8988T (cell line): Measurements from ENCODE around the gene SCYGR4.
"Not testable (repeated sequence)": the region's sequence is repeated elsewhere in the genome, so short reads cannot be mapped to it uniquely, and the experiment has no call there.

Source experiments
- DNase-seq: peaks from one replicate; pipeline ENCODE4 v3.0.0; 2011

SCYGR4 gene, protein sequence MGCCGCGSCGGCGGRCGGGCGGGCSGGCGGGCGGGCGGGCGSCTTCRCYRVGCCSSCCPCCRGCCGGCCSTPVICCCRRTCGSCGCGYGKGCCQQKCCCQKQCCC

DNA sequence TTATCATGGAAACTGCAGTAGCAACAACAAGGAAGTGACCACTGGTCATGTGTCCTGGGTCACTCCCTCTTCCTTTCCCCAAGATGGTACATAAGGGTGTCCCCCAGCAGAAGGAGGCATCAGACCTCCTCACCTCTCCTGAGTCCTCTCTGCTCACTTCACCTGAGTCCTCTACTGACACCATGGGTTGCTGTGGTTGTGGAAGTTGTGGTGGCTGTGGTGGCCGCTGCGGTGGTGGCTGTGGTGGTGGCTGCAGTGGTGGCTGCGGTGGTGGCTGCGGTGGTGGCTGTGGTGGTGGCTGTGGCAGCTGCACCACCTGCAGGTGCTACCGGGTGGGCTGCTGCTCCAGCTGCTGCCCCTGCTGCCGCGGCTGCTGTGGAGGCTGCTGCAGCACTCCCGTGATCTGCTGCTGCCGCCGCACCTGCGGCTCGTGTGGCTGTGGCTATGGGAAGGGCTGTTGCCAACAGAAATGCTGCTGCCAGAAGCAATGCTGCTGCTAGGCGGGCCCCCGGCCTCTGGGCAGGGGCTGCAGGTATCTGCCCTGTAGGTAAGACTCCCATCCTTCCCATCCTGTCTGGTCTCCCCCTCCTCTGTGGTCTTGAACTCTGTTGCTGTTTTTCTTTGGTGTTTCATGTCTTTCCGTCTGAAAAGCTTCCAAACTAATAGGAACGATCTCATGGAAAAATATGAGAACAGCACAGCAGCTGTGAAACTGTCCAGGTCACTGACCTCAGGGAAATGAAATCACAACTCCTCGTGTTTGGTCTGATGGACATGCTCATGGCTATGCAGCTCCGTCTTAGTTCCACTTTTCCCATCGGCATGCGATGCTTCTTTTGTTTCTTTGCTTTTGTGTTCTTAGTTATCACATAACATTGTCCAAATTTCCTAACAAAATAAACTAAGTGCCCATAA, at the start of gene SCYGR4:
Gene SCYGR4, plus strand, starts transcription at position 183 of the 915 bp plus-strand sequence. Its CDS starts 0 bp downstream, at position 183.
- DNase-seq: no peak

DNA sequence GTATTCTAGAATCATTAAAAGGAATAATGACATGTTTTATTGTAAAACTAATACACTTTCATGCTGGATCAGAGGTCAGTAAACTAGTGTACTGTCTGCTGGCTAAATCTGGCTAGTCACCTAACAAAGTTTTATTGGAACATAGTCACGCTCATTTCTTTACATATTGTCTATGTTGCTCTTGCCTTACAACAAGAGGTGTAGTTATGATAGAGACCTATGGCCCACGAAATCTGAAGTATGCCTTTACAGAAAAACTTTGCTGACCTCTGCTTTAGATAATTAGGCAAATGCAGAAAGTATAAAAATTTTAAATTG, 48.5 kb upstream of the SCYGR4 start:
- no peak for DNase-seq

DNA sequence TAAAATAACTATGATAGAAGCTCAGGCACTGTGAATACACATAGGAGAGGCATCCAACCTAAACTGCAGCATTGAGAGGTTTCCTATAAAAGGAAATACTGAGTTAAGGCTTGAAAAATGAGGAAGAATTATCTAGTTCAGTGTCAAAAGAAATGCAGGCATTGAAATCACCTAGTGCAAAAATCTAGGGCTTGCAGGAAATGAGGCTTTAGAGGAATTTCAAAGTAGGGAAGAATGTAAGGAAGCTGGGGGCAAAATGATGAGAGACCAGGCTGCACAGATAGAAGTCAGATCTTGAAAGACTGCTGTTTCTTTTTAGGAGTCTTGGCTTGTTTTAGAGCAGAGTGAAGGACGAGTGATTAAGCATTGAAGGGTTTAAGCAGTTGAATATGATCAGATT, 46.7 kb upstream of the SCYGR4 start:
- no peak for DNase-seq

DNA sequence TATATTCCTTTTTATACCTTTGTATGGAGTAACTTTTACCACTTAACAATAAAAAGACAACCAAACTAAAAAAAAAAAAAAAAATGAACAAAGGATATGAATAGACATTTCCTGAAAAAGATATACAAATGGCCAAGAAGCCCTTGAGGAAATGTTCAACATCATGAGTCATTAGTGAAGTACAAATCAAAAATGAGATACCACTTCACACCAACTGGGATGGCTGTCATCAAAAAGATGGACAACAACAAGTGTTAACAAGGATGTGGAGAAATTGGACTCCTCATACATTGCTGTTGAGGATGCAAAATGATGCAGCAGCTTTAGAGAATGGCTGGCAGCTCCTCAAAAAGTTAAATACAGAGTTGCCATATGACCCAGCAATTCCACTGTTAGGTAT, 41.2 kb upstream of the SCYGR4 start:
- DNase-seq: no peak

DNA sequence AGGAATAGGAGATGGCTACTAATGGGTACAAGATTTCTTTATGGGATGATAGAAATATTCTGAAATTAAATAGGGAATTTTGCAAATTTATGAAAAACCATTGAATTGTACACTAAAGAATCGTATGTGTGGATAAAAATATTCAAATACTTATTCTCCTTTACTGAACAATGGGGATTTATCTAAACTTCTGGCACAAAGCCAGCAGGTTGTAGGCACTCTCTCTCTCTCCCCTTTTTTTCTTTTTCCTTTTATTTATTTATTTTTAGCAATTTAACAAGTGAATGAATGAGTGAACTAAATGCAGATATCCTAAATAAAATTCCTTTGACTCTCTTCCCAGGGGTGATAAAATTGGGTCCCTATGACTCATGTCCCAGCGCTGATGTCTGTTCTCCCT, 40.5 kb upstream of the SCYGR4 start:
- DNase-seq: no peak

DNA sequence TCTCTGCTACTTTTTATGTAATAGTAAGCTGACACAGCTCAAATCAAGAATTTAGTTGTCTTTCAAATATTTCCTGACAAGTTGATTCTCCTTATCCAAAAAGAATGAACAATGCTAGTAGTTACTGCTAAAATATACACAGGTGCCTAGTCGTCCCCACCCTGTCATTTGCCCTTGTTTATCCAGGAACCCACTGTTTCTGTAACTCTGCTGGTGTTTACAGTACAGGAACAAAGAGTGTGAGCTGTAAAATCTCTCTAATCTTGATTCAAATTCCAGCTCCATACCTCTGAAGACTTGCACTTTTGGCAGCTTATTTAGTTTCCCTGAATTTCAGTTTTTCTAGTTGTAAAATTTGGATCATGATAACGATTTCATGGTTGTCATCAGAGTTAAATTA, 39.7 kb upstream of the SCYGR4 start:
- no peak for DNase-seq

DNA sequence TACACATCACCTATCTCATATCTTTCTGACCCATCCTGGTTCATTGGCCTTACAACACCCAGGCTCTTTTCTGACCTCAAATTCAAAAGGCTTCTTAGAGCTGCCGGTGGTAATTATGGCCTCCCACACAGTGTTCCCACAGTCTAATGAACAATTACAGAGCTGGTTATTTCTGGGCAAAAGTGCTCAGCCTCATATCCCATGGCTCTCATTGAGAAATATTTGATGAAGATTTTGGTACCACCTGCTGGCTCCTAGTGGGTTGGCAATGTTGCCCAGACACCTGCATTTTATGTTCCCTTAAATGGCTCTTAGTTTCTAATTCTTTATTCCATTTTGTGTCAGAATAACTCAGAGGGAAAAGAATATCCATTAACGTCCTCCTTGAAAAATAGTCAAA, 38.7 kb upstream of the SCYGR4 start:
- DNase-seq: no peak

DNA sequence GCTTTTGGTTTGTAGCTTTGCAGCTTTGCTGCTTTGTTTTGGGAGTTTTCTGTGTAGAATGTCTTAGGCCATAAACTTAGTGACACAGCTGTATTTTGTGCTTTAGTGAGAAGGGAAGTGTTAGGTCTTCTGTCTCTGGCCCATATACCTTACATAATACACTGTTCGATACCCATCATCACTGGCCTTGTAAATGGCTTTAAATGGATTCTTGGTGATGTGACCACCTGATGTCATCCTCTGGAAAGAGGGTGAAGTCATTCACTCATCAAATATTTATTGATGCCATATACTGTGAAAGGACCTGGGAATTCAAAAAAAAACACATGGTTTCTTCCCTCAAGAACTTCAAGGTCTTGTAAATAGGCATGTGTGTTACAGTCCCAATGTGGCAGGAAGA, 37.5 kb upstream of the SCYGR4 start:
- DNase-seq: no peak

DNA sequence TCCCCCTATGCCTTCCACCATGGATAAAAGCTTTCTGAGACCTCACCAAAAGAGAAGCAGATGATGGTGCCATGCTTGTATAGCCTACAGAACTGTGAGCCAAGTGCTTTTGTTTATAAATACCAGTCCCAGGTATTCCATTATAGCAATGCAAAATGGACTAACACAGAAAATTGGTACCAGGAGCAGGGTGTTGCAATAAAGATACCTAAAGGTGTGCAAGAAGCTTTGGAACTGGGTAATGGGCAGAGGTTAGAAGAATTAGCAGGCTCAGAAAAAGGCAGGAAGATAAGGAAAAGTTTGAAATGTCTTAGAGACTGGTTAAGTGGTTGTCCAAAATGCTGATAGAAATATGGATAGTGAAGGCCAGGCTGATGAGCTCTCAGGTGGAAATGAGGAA, 34.9 kb upstream of the SCYGR4 start:
- DNase-seq: no peak

DNA sequence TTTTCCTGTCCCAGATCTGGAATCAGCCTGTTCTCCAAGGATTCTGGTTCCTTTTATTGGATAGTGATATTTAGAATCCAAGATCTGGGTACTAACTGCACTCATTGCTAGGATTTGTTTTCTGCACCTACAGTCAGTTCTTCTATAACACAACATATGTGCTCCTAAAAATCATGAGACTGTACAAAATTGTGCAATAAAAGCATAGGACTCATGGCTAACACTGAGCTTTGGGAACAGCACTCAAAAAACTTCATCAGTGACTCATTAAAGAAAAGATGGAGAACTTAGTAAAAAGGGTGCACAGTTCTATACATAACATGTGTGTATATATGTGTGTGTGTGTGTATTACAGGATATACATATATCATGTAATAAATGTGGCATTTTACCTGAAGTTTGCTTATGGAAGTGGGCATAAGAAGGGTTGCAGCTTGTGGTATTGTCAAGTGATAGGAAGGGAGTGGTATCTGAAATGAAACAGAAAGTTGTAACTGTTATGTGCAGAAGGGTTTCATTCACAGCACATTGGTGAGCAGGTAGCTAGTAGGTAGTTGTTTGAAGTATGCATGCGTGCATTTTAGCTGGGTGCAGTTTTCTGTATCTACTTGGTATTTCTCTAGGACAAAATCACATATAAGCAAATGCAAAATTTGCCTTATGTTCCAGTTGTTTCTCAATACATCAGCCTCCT, 24.5 kb upstream of the SCYGR4 start:
- DNase-seq: no peak

DNA sequence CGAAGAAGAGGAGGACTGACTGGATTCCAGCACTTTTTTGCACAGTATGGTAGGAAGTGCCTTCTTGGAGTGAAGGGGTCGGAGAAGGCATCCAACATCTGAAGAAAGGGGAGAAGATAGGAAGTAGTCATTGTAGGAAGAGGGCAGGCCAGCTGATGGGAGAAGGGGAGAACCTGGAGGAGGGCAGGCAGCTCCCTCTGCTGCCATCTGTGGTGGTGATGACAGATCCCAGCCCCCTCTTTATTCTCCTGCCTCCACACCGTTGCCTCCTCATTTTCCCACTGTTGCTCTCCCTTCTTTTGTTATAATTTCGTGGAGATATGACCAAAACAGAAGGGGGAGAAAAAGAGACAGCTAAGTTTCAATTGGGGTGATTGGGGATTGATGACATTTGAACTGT, 21.5 kb upstream of the SCYGR4 start:
- DNase-seq: no peak

DNA sequence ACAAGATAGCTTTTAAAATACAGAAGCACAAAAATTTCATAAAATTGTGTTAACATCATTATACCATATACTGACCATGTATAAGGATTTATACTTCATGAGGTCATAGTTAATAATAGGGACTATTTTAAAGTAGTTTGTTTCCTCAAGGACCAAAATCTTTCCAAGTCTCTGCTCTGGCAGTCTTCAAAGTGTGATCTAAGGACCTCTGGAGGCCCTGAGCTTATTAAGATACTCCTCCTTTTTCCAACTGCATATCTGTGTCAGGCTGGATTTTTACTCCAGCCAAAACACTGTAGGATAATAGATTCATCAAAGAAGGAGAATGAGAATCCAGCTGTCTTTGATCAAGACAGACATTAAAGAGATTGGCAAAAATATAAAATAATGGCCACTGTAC, 20.3 kb upstream of the SCYGR4 start:
- no peak for DNase-seq

DNA sequence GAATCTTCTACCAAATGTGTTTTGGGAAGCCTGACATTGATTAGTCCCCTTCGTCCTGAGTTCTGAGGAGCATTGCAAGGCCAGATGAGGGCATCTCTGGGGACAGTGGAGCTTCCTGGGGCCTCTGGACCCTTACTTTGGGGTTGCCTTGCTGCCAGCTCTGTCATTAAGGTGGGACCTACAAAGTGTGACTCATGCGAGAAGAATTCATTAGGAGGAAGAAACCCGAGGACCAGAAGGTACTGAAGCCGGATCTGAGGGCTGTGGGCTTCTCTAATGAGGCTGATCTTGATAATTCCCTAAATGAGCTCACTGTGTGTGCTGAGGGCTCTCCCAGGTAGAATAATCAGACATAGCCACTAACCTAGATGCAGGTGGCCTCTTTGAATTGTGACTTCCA, 19.3 kb upstream of the SCYGR4 start:
- no peak for DNase-seq

DNA sequence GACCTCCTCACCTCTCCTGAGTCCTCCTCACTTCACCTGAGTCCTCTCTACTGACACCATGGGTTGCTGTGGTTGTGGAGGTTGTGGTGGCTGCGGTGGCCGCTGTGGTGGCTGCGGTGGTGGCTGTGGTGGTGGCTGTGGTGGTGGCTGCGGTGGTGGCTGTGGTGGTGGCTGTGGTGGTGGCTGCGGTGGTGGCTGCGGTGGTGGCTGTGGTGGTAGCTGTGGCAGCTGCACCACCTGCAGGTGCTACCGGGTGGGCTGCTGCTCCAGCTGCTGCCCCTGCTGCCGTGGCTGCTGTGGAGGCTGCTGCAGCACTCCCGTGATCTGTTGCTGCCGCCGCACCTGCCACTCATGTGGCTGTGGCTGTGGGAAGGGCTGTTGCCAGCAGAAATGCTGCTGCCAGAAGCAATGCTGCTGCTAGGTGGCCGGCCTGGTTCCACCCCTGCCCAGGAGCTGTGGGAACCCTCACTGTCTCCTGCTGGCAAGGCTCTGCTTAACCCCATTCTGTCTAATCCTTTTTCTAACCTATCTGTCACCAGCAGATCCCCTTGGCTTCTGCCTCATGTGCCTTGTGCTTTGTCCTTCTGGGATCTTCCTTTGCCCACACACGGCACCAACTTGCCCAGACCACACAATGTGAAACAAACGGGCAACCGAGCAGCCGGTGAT, 18.3 kb upstream of the SCYGR4 start, which contains the start of gene SCYGR2:
Gene SCYGR2, plus strand, starts transcription at position 59 of the 669 bp plus-strand sequence. Its CDS starts 0 bp downstream, at position 59.
- not testable (repeated sequence) for DNase-seq

DNA sequence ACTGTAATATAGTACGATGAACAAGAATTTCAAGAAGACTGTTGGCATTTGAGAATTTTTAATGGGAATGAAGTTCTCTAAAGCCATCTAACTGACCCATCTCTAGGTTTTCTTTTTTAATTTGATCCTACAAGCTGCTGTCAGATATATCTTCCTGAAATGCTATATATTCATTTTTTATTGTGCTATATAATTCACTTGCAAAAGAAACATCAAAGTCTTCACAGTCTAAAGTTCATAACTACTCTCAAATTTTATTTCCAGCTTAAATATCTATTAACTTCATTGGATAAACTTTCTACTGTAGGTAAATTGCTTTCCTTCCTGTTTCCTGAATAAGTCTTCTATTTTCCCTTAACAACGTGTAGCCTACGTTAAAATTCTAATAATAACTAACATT, 14.9 kb upstream of the SCYGR4 start:
- DNase-seq: no peak

DNA sequence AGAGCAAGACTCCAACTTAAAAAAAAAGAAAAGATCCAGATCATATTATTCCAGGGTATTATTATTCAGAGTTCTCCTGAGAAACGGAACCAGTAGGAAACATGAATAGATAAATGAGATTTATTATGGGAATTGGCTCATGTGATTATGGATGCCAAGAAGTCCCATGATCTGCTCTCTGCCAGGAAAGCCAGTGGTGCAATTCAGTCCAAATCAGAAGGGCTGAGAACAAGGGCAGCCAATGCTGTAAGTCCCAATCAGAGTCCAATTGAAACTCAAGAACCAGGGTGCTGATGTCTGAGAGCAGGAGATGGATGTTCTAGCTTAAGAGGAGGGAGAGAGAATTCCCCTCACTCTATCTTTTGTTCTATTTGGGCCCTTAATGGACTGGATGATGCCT, 10.8 kb upstream of the SCYGR4 start:
- DNase-seq: no peak

DNA sequence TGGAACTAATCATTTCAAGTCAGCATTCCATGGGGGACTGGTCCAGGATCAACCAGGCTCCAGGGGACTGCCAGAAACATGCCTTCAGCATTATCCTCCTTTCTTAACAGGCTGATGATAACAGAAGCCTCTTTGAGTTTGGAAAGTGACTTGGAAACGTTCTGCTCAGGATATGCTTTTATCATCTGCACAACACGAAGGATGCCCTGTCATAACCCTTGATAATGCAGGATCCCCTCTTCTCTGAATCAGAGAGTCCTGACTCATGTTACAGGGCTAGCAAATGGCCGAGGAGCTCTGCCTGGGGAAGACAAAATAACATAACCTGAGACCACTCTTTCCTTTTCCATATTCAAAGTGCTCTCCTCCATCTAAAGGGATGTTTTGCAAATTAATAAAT, 9.4 kb upstream of the SCYGR4 start:
- no peak for DNase-seq

DNA sequence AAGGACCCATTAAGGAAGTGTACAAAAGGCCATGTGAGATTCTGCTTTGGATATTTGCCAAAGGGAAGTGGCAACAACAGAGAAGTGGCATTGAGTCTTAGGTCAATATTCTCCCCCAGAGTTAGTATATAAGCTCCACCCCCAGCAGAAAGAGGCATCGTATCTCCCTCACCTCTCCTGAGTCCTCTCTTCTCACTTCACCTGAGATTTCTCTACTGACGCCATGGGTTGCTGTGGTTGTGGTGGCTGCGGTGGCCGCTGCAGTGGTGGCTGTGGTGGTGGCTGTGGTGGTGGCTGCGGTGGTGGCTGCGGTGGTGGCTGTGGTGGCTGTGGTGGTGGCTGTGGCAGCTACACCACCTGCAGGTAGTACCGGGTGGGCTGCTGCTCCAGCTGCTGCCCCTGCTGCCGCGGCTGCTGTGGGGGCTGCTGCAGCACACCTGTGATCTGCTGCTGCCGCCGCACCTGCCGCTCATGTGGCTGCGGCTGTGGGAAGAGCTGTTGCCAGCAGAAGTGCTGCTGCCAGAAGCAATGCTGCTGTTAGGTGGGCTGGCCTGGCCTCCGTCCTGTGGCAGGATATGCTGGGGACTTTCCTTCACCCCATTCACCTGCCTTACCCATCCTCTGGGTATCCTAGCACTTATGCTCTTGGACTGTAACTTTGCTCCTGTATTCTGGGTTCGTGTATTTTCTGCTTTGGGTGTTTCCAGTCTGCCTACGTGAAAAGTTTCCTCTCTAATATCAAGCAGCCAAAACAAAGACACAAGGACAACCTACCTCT, 8.5 kb upstream of the SCYGR4 start:
- no peak for DNase-seq

DNA sequence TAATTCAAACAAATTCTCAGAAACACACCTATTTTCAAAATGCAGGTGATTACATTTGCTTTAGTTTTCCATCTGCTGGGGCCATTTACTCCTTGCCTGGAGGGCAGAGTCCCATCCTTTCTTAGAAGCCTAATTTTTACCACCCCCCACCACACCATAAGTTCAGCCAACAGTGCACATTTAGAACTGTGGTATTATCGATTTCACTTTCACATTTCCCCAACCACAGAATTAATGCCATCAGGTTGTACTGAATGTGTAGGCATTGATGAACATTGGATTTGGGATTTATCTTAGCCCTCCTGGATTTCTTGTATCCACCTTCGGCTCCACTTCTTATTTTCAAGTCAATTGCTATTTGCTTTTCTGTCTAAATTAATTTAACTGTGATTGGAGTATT, 7.2 kb upstream of the SCYGR4 start:
- no peak for DNase-seq

DNA sequence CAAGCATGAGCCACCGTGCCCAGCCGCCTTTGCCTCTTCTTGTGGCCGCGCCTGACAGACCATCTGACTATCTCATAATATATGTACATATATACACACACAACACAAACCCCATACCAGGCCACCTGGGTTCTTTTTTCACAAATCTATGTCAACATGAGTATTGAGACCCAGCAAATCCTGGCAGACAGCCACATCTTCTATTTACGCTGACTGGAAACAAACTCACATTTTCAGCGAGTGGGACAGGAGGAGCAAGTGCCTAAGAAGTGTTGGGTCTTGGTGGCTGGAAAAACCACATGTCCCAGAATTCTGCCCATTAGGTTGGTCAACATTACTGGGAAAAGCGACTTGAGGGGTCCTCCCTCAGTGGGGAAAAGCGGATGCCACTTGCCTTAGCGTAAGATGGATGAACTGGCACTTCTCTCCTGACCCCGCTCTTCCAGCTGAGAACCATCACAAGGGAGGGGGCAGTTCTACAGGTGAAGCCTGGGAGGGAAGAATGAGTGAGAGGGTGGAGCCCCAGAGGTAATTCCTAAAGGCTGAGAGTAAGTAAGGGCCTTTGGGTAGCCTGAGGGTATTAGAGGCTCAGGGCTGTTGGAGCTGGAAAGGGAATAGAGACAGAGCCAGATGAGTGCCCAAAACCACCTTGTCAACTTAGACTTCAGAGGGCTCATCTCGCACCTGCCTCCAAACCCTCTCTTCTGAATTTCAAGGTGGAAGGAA, 4.6 kb upstream of the SCYGR4 start:
- no peak for DNase-seq

DNA sequence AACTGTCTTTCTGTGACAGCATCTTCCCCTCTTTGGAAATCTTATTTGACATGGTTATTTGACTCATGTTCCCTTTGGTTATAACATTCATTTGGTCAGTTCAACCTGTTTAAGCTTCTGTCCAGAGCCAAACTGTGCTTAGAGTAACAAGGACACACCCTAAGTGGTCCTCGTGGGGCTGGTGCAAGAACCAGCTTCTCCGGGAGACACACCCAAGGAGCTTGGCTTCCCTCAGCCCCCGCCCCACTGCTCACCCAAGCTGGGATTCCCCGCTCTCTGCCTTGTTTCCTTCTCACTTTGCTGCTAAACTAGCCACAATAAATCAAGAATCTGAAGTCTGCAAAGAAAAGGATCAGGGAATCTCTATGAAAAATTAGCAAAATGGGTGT, 4.0 kb upstream of the SCYGR4 start:
- DNase-seq: no peak

DNA sequence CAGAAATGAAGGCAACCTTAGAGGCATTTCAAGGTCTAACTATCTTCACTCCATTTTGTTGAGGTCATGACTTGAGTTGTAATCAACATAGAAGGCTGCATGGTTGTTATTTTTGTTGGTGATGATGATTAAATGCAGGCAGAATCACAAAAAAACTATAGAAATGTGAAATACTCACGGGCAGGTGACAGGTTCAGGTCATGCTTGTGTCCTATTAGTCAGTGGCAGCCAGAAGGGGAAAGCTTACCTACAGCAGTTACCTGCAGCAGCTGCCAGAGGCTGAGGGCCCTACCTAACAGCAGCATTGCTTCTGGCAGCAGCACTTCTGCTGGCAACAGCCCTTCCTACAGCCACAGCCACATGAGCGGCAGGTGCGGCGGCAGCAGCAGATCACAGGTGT, 3.1 kb upstream of the SCYGR4 start:
- DNase-seq: no peak
